Keratinocyte (primary cell): ENCODE results near the gene DEDD2. TPM values are rescaled to one million over a fixed set of nuclear protein-coding genes. Genes with fewer than 3 reads are reported as not detected.

Experiments used
- DNase-seq: peaks from one replicate; pipeline ENCODE4 v3.0.0-alpha.2; 2011; ENCODE audit warnings: low read depth, missing footprints, low spot score
- FAIRE-seq: peaks from 2 replicates; lab custom pipeline; 2011; peaks lifted over from hg19 to GRCh38; lab: Jason Lieb, UNC
- H2AFZ ChIP-seq: 2 replicates; pipeline ENCODE4 v1.6.0; 2012; ENCODE audit warnings: low read length, control low read depth, inconsistent platforms; ENCODE audit not compliant: control insufficient read depth
- H3K27ac ChIP-seq: 2 replicates; pipeline ENCODE4 v1.5.1; 2011; ENCODE audit warnings: low read length; ENCODE audit not compliant: control insufficient read depth, insufficient read depth
- H3K27me3 ChIP-seq: 3 replicates; pipeline ENCODE4 v1.6.0; 2011; ENCODE audit warnings: low read length; ENCODE audit not compliant: control insufficient read depth, insufficient read depth; ENCODE audit errors: extremely low read depth
- H3K36me3 ChIP-seq, 2 experiments: 2 replicates in 1 of 2; 3 replicates in 1 of 2; pipeline ENCODE4 v1.5.1; 2011; ENCODE audit warnings: low read length in 2 of 2, mild to moderate bottlenecking in 1 of 2; ENCODE audit not compliant: control insufficient read depth in 2 of 2, insufficient read depth in 2 of 2; ENCODE audit errors: extremely low read depth in 1 of 2
- H3K4me1 ChIP-seq: 3 replicates; pipeline ENCODE4 v1.5.1; 2011; ENCODE audit warnings: low read length; ENCODE audit not compliant: control insufficient read depth, insufficient read depth; ENCODE audit errors: extremely low read depth
- H3K4me2 ChIP-seq: 3 replicates; pipeline ENCODE4 v1.6.0; 2011; ENCODE audit warnings: low read depth, low read length; ENCODE audit not compliant: control insufficient read depth, insufficient read depth; ENCODE audit errors: extremely low read depth
- H3K4me3 ChIP-seq, 3 experiments: fragments of 200-600 bp in 1 of 3; sonication (generic) in 1 of 3; 2 replicates in 2 of 3; 3 replicates in 1 of 3; pipeline ENCODE4 v1.5.1; 2011 to 2016; ENCODE audit warnings: low read length in 3 of 3, mild to moderate bottlenecking in 3 of 3, control low read depth in 2 of 3, inconsistent platforms in 1 of 3, low read depth in 1 of 3, mixed read lengths in 1 of 3, mixed run types in 1 of 3, moderate library complexity in 1 of 3; ENCODE audit not compliant: control insufficient read depth in 2 of 3, insufficient read depth in 2 of 3; ENCODE audit errors: extremely low read depth in 1 of 3
- H3K79me2 ChIP-seq: 2 replicates; pipeline ENCODE4 v1.6.0; 2012; ENCODE audit warnings: low read length; ENCODE audit not compliant: control insufficient read depth, insufficient read depth
- H3K9ac ChIP-seq: 3 replicates; pipeline ENCODE4 v1.6.0; 2011; ENCODE audit warnings: low read length; ENCODE audit not compliant: control insufficient read depth, insufficient read depth; ENCODE audit errors: extremely low read depth
- H3K9me1 ChIP-seq: 3 replicates; pipeline ENCODE4 v1.6.0; 2011; ENCODE audit warnings: low read length; ENCODE audit not compliant: control insufficient read depth, insufficient read depth; ENCODE audit errors: extremely low read depth
- H3K9me3 ChIP-seq: 2 replicates; pipeline ENCODE4 v1.5.1; 2012; ENCODE audit warnings: low read depth, low read length; ENCODE audit not compliant: control insufficient read depth
- H4K20me1 ChIP-seq: 3 replicates; pipeline ENCODE4 v1.6.0; 2011; ENCODE audit warnings: low read length; ENCODE audit not compliant: control insufficient read depth, insufficient read depth; ENCODE audit errors: extremely low read depth
- CTCF ChIP-seq, 3 experiments: IDR thresholded peaks in 1 of 3; conservative IDR thresholded peaks in 1 of 3; optimal IDR thresholded peaks in 1 of 3; 2 replicates in 2 of 3; 3 replicates in 1 of 3; pipeline versions ENCODE3 to v1.5.1; 2011; ENCODE audit warnings: low read length in 3 of 3, mild to moderate bottlenecking in 3 of 3, moderate library complexity in 2 of 3, control low read depth in 1 of 3, inconsistent platforms in 1 of 3; ENCODE audit not compliant: insufficient read depth in 2 of 3; ENCODE audit errors: extremely low read depth in 1 of 3
- EZH2 ChIP-seq: IDR thresholded peaks from one replicate; pipeline ENCODE4 v1.6.1; 2012; ENCODE audit warnings: inconsistent platforms, mild to moderate bottlenecking, low read length, moderate library complexity
- dilution Hi-C: fragments of 300-500 bp; cut with MboI; formaldehyde crosslinking; loops from one replicate; pipeline ENCODE4 v1.7.0; 2020; ENCODE audit warnings: low sequenced_read_pairs; ENCODE audit not compliant: extremely low pct_ligation_motif_present
- polyA plus RNA-seq, 5 experiments: library from polyadenylated mRNA; depleted of rRNA in 3 of 5; stranded (reverse) in 3 of 5; stranded (forward) in 1 of 5; unstranded in 1 of 5; fragments of >200 nt; gene quantifications; 1 replicate in 1 of 5; 2 replicates in 3 of 5; 3 replicates in 1 of 5; pipeline versions ENCODE4 v1.2.1 to v1.2.3, GENCODE V29; 2011 to 2012; ENCODE audit warnings: missing spikeins in 2 of 5, low read depth in 1 of 5, low replicate concordance in 1 of 5

The DEDD2 gene
- polyA plus RNA-seq, 1 donor (not counting 4 experiments of a cell fraction or from before 2014, with no cell fraction given), result 20.8 TPM

GRCh38 chr19:42177686-42178019 lies 39.8 kb downstream of the DEDD2 start:
- no peaks in the 10 kb centered on the region for H3K9me3 ChIP-seq
- TF ChIP-seq CTCF (optimal IDR thresholded peaks at IDR 0.05 in 1 of 3, IDR thresholded peaks at IDR 0.05 in 1 of 3, conservative IDR thresholded peaks at IDR 0.05 in 1 of 3; ENCODE audit: extremely low read depth in 1 of 3, insufficient read depth in 2 of 3, low read length in 3 of 3) (no peak), EZH2 (peak; percentile 50)
- no peaks in the 10 kb centered on the region for H3K9me1 ChIP-seq
- H3K9ac ChIP-seq, result no peak overlapping the region
- H3K4me2 ChIP-seq, result no peak overlapping the region
- DNase-seq (no peak), FAIRE-seq (no peak)
- H3K27me3 ChIP-seq, result peaks cover 49% of the 10 kb centered on the region
- H3K27ac ChIP-seq, result no peak overlapping the region
- H3K36me3 ChIP-seq, result no peaks in the 10 kb centered on the region
- dilution Hi-C loops, result no loop called here
- H4K20me1 ChIP-seq, result no peaks in the 10 kb centered on the region
- no peak overlapping the region for H2AFZ ChIP-seq
- H3K4me1 ChIP-seq, result peaks cover 11% of the 10 kb centered on the region
- no peak overlapping the region for H3K4me3 ChIP-seq
- H3K79me2 ChIP-seq, result no peaks in the 10 kb centered on the region

GRCh38 chr19:42176990-42177685 lies 40.3 kb downstream of the DEDD2 start:
- no peak for FAIRE-seq
- no peak for DNase-seq
- Histone ChIP-seq H3K4me3 (peak overlapping the region in 1 of 3 experiments; percentile 72), H3K27ac (no peak overlapping the region), H3K79me2 (no peaks in the 10 kb centered on the region), H3K4me2 (no peak overlapping the region), H3K9me3 (no peaks in the 10 kb centered on the region), H3K9ac (no peak overlapping the region), H2AFZ (no peak overlapping the region), H3K4me1 (peaks cover 11% of the 10 kb centered on the region), H3K36me3 (no peaks in the 10 kb centered on the region), H4K20me1 (no peaks in the 10 kb centered on the region), H3K27me3 (peaks cover 49% of the 10 kb centered on the region), H3K9me1 (no peaks in the 10 kb centered on the region)
- dilution Hi-C loops, result no loop called here
- peak; percentile 66 for TF ChIP-seq EZH2
- TF ChIP-seq CTCF (optimal IDR thresholded peaks at IDR 0.05 in 1 of 3, IDR thresholded peaks at IDR 0.05 in 1 of 3, conservative IDR thresholded peaks at IDR 0.05 in 1 of 3; ENCODE audit: extremely low read depth in 1 of 3, insufficient read depth in 2 of 3, low read length in 3 of 3), result peak in 2 of 3 experiments; percentile 51 to 75
